Measurements from ENCODE around the gene NACC2.

- no peak for TF ChIP-seq CTCF (IDR thresholded peaks at IDR 0.05; ENCODE audit: low read depth, low read length)
- no peak for TF ChIP-seq EZH2phosphoT487 (IDR thresholded peaks at IDR 0.05; ENCODE audit: low read depth)
These were observed 91.5 kb downstream of the NACC2 start for GRCh38 chr9:136003411-136004218.

Data from OCI-LY3 (cell line).